Tibial nerve (tissue), 4 donors: ENCODE results near the gene PAFAH1B2.

Source experiments
- EP300 ChIP-seq, 2 donors: sonication (generic); formaldehyde crosslinking; IDR thresholded peaks; one replicate each; pipeline ENCODE4 v1.6.1; 2017; ENCODE audit warnings: antibody characterized with exemption in 2 of 2, mild to moderate bottlenecking in 1 of 2
- POLR2A ChIP-seq, 2 donors: fragments of 450-650 bp; IDR thresholded peaks; one replicate each; pipeline ENCODE4 v1.6.1; 2017; ENCODE audit warnings: antibody characterized with exemption in 2 of 2, mild to moderate bottlenecking in 2 of 2, moderate library complexity in 2 of 2
- TF ChIP-seq, protein P1 (sequence below), 5 experiments: fragments of 200-600 bp in 3 of 5; fragments of 450-650 bp in 2 of 5; sonication (generic) in 3 of 5; IDR thresholded peaks; one replicate each; pipeline ENCODE4 v1.5.1; 2016 to 2019; ENCODE audit warnings: antibody characterized with exemption in 5 of 5, mild to moderate bottlenecking in 3 of 5, moderate library complexity in 2 of 5

DNA sequence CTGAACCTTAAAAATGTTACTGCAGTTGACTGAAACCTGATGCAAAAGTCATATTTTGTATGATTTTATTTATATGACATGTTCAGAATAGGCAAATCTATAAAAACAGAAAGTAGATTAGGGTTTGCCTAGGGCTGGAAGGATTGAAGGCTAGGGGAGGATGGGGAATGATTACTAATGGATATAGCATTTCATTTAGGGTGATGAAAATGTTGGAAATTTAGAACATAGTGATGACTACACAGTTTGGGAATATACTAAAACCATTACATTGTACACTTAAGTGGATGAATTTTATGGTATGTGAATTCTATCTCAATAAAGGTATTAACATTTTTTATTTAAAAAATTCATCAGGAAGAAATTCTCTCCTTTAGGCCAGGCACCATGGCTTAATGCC is 22.9 kb upstream of the PAFAH1B2 start:
- TF ChIP-seq POLR2A (IDR thresholded peaks at IDR 0.05) (no peak), EP300 (IDR thresholded peaks at IDR 0.05) (no peak)
- TF ChIP-seq, protein P1, sequence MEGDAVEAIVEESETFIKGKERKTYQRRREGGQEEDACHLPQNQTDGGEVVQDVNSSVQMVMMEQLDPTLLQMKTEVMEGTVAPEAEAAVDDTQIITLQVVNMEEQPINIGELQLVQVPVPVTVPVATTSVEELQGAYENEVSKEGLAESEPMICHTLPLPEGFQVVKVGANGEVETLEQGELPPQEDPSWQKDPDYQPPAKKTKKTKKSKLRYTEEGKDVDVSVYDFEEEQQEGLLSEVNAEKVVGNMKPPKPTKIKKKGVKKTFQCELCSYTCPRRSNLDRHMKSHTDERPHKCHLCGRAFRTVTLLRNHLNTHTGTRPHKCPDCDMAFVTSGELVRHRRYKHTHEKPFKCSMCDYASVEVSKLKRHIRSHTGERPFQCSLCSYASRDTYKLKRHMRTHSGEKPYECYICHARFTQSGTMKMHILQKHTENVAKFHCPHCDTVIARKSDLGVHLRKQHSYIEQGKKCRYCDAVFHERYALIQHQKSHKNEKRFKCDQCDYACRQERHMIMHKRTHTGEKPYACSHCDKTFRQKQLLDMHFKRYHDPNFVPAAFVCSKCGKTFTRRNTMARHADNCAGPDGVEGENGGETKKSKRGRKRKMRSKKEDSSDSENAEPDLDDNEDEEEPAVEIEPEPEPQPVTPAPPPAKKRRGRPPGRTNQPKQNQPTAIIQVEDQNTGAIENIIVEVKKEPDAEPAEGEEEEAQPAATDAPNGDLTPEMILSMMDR (IDR thresholded peaks at IDR 0.05): no peak
